IMR-90 (cell line): ENCODE measurements around the gene ARX. TPM values are rescaled to one million over a fixed set of nuclear protein-coding genes. Genes with fewer than 3 reads are reported as not detected.

ENCODE experiments used
- ATAC-seq: fragments of 200-7000 bp; cut with Tn5 transposase; 2 replicates; pipeline ENCODE4 v1.9.1; 2020; ENCODE audit warnings: low read depth, mild to moderate bottlenecking, moderate library complexity
- BruUV-seq: library from RNA; stranded (reverse); fragments of 400-500 nt; replicated peaks from 2 replicates; lab custom pipeline; 2021; lab: Mats Ljungman, UMichigan
- CTCF ChIA-PET: fragments of 300-600 bp; formaldehyde crosslinking; extraction: SDS; loops from one replicate; lab custom pipeline; 2021; ENCODE audit warnings: antibody characterized with exemption; lab: Yijun Ruan, JAX
- POLR2A ChIA-PET: fragments of 300-600 bp; sonication (Branson Sonifier 250); formaldehyde crosslinking; loops from one replicate; lab custom pipeline; 2022; ENCODE audit warnings: antibody characterized with exemption; ENCODE audit not compliant: unreplicated experiment; lab: Charles Lee
- DNase-seq: peaks from one replicate; pipeline ENCODE4 v3.0.0; 2013
- H2AFZ ChIP-seq: replicated peaks from 2 replicates; pipeline ENCODE3; 2013; ENCODE audit warnings: low read length, mild to moderate bottlenecking; ENCODE audit not compliant: poor library complexity
- H2AK5ac ChIP-seq: 2 replicates; pipeline ENCODE4 v1.6.1; 2013; ENCODE audit warnings: low read depth, low read length, inconsistent platforms
- H2AK9ac ChIP-seq: replicated peaks from 2 replicates; pipeline ENCODE3; 2013; ENCODE audit warnings: mild to moderate bottlenecking, low read depth, low read length, moderate library complexity; ENCODE audit not compliant: poor library complexity
- H2BK120ac ChIP-seq: 2 replicates; pipeline ENCODE4 v1.6.1; 2013; ENCODE audit warnings: low read depth, low read length, inconsistent platforms
- H2BK15ac ChIP-seq: 3 replicates; pipeline ENCODE4 v1.6.1; 2013; ENCODE audit warnings: low read depth, low read length, inconsistent platforms
- H2BK20ac ChIP-seq: 2 replicates; pipeline ENCODE4 v1.6.1; 2013; ENCODE audit warnings: low read depth, mild to moderate bottlenecking, inconsistent platforms, low read length, moderate library complexity
- H2BK5ac ChIP-seq: 2 replicates; pipeline ENCODE4 v1.6.1; 2013; ENCODE audit warnings: mild to moderate bottlenecking, low read depth, low read length, inconsistent platforms; ENCODE audit not compliant: poor library complexity, severe bottlenecking
- H3K14ac ChIP-seq: replicated peaks from 2 replicates; pipeline ENCODE4 v1.6.1; 2013; ENCODE audit warnings: low read depth, low read length, inconsistent platforms
- H3K18ac ChIP-seq: 2 replicates; pipeline ENCODE4 v1.6.1; 2013; ENCODE audit warnings: low read depth, low read length, control low read depth
- H3K23ac ChIP-seq: 2 replicates; pipeline ENCODE4 v1.6.1; 2013; ENCODE audit warnings: low read depth, low read length, inconsistent platforms
- H3K27ac ChIP-seq: 2 replicates; pipeline ENCODE4 v1.5.1; 2013; ENCODE audit warnings: mild to moderate bottlenecking, control low read depth, low read length; ENCODE audit not compliant: insufficient read depth
- H3K27me3 ChIP-seq: 2 replicates; pipeline ENCODE4 v1.6.1; 2013; ENCODE audit warnings: low read length; ENCODE audit not compliant: control insufficient read depth, insufficient read depth
- H3K36me3 ChIP-seq: 2 replicates; pipeline ENCODE4 v1.6.1; 2013; ENCODE audit warnings: low read length, mixed read lengths; ENCODE audit not compliant: control insufficient read depth, insufficient read depth
- H3K4ac ChIP-seq: 2 replicates; pipeline ENCODE4 v1.6.1; 2013; ENCODE audit warnings: low read depth, low read length, inconsistent platforms
- H3K4me1 ChIP-seq: 2 replicates; pipeline ENCODE4 v1.6.1; 2013; ENCODE audit warnings: low read length, mixed read lengths; ENCODE audit not compliant: control insufficient read depth, insufficient read depth
- H3K4me2 ChIP-seq: 2 replicates; pipeline ENCODE4 v1.6.1; 2013; ENCODE audit warnings: low read depth, mild to moderate bottlenecking, control low read depth, low read length, moderate library complexity
- H3K4me3 ChIP-seq: 2 replicates; pipeline ENCODE4 v1.5.1; 2013; ENCODE audit warnings: low read depth, mild to moderate bottlenecking, control low read depth, low read length, moderate library complexity; ENCODE audit not compliant: insufficient read depth
- H3K56ac ChIP-seq: 2 replicates; pipeline ENCODE4 v1.6.1; 2013; ENCODE audit warnings: low read length, inconsistent platforms; ENCODE audit not compliant: insufficient read depth; ENCODE audit errors: extremely low read depth
- H3K79me1 ChIP-seq, 2 experiments: 2 replicates each; pipeline ENCODE4 v1.6.1; 2013; ENCODE audit warnings: low read length in 2 of 2, inconsistent platforms in 1 of 2, low read depth in 1 of 2
- H3K9ac ChIP-seq: 2 replicates; pipeline ENCODE4 v1.6.1; 2013; ENCODE audit warnings: low read depth, low read length, control low read depth
- H3K9me1 ChIP-seq: 2 replicates; pipeline ENCODE4 v1.6.1; 2013; ENCODE audit warnings: low read length, inconsistent platforms; ENCODE audit not compliant: insufficient read depth
- H3K9me3 ChIP-seq: 2 replicates; pipeline ENCODE4 v1.6.1; 2013; ENCODE audit warnings: low read length; ENCODE audit not compliant: control insufficient read depth, insufficient read depth
- H4K20me1 ChIP-seq: 2 replicates; pipeline ENCODE4 v1.6.1; 2013; ENCODE audit warnings: low read length, inconsistent platforms; ENCODE audit not compliant: insufficient read depth
- H4K5ac ChIP-seq: 2 replicates; pipeline ENCODE4 v1.6.1; 2013; ENCODE audit warnings: mild to moderate bottlenecking, low read depth, low read length, control low read depth
- H4K8ac ChIP-seq, 2 experiments: 2 replicates each; pipeline ENCODE4 v1.6.1; 2013; ENCODE audit warnings: low read depth in 2 of 2, low read length in 2 of 2, control low read depth in 1 of 2, inconsistent platforms in 1 of 2
- H4K91ac ChIP-seq: 2 replicates; pipeline ENCODE4 v1.6.1; 2013; ENCODE audit warnings: low read depth, low read length, inconsistent platforms; ENCODE audit not compliant: insufficient read depth
- FOS ChIP-seq: fragments of 150-350 bp; IDR thresholded peaks from 2 replicates; pipeline ENCODE4 v1.6.1; 2016; ENCODE audit warnings: low read depth, low read length
- dilution Hi-C: fragments of 300-500 bp; cut with HindIII; formaldehyde crosslinking; loops from one replicate; pipeline ENCODE4 v1.14.3; 2018; ENCODE audit warnings: low sequenced_read_pairs; ENCODE audit not compliant: unreplicated experiment
- in situ Hi-C: fragments of 300-500 bp; cut with MboI; formaldehyde crosslinking; loops from 3 replicates; pipeline ENCODE4 v1.14.3; 2019; ENCODE audit warnings: low sequenced_read_pairs, inconsistent platforms, mixed read lengths
- intact Hi-C: fragments of 100-400 bp; cut with micrococcal nuclease; formaldehyde crosslinking; loops from 2 replicates; pipeline ENCODE4 v1.10.0; 2022
- polyA plus RNA-seq, 3 experiments: library from polyadenylated mRNA; depleted of rRNA; stranded (reverse); fragments of >200 nt; gene quantifications; 2 replicates each; pipeline ENCODE4 v1.2.3, GENCODE V29; 2012; ENCODE audit warnings: low replicate concordance in 1 of 3
- total RNA-seq: library from RNA; depleted of rRNA; stranded (reverse); fragments of >200 nt; gene quantifications from 2 replicates; pipeline ENCODE4 v1.2.3, GENCODE V29; 2012
- TF ChIP-seq, protein P1 (sequence below): conservative IDR thresholded peaks from 2 replicates; pipeline ENCODE4 v1.5.1; 2012; ENCODE audit warnings: mild to moderate bottlenecking, low read depth, low read length, improper control_type of control experiment

Gene ARX
- total and polyA plus RNA-seq, 2 of the 4 experiments (the other 2 are of a cell fraction) = not detected

DNA sequence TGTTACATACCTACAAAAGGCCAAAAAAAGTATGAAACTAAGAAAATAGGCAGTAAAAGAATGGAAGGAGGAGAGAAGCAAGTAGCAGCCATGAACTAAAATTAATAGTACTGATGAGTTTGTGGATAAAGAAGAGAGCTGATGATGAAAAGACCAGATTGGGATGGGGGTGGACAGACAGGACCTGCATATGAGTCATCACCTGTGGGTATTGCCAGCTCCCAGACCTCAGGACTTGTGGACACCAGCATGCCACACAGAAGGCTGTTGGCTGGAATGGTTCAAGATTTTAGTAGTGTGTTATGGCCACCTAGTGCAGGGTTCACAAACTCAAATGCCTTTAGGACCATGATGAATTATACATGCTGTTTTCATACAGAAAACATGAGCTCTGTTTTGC is 58.9 kb downstream of the ARX start:
- Histone ChIP-seq H4K91ac (no peak overlapping the region), H3K23ac (no peak overlapping the region), H2BK15ac (no peak overlapping the region), H2AK9ac (no peak overlapping the region), H3K4me2 (no peak overlapping the region), H3K4ac (no peak overlapping the region), H3K9me1 (no peaks in the 10 kb centered on the region), H3K9me3 (no peaks in the 10 kb centered on the region), H3K79me1 (no peaks in the 10 kb centered on the region), H2BK20ac (no peak overlapping the region), H3K18ac (no peak overlapping the region), H2AK5ac (no peak overlapping the region), H2BK120ac (no peak overlapping the region), H3K14ac (no peak overlapping the region), H3K36me3 (no peaks in the 10 kb centered on the region), H4K8ac (no peak overlapping the region), H3K27me3 (no peaks in the 10 kb centered on the region), H2AFZ (no peak overlapping the region), H3K4me3 (no peak overlapping the region), H3K56ac (no peak overlapping the region), H3K4me1 (no peaks in the 10 kb centered on the region), H4K20me1 (no peaks in the 10 kb centered on the region), H3K9ac (no peak overlapping the region), H2BK5ac (no peak overlapping the region), H3K27ac (no peak overlapping the region), H4K5ac (no peak overlapping the region)
- ChIA-PET CTCF (no interaction called here), POLR2A (no interaction called here)
- no peak for ATAC-seq
- dilution Hi-C loops = no loop called here
- no TSS peak for BruUV-seq
- DNase-seq = peak; percentile 19
- intact Hi-C loops = no loop called here
- TF ChIP-seq, protein P1, sequence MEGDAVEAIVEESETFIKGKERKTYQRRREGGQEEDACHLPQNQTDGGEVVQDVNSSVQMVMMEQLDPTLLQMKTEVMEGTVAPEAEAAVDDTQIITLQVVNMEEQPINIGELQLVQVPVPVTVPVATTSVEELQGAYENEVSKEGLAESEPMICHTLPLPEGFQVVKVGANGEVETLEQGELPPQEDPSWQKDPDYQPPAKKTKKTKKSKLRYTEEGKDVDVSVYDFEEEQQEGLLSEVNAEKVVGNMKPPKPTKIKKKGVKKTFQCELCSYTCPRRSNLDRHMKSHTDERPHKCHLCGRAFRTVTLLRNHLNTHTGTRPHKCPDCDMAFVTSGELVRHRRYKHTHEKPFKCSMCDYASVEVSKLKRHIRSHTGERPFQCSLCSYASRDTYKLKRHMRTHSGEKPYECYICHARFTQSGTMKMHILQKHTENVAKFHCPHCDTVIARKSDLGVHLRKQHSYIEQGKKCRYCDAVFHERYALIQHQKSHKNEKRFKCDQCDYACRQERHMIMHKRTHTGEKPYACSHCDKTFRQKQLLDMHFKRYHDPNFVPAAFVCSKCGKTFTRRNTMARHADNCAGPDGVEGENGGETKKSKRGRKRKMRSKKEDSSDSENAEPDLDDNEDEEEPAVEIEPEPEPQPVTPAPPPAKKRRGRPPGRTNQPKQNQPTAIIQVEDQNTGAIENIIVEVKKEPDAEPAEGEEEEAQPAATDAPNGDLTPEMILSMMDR = no peak
- TF ChIP-seq FOS = 0 out of 2 replicates have a peak, but pooled peaks have one; percentile 8
- in situ Hi-C loops = no loop called here
